SW480 (cell line): Measurements from ENCODE around the gene LSM3.

ENCODE experiments used
- DNase-seq: peaks from one replicate; pipeline ENCODE4 v3.0.0-alpha.2; 2016; ENCODE audit warnings: low spot score

LSM3 gene

DNA sequence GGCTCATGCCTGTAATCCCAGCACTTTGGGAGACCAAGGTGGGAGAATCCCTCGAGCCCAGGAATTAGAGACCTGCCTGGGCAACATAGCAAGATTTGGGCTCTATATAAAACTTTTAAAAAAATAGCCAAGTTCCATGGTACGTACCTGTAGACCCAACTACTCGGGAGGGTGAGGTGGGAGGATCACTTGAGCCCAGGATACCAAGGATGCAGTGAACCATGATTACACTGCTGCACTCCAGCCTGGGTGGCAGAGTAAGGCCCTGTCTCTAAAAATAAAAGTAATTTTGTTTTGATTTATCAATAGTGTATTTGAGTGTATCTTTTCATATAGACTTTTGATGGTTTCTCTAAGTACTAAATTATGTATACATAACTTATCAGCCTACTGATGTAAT lies 63.1 kb downstream of the LSM3 start:
- DNase-seq: no peak

DNA sequence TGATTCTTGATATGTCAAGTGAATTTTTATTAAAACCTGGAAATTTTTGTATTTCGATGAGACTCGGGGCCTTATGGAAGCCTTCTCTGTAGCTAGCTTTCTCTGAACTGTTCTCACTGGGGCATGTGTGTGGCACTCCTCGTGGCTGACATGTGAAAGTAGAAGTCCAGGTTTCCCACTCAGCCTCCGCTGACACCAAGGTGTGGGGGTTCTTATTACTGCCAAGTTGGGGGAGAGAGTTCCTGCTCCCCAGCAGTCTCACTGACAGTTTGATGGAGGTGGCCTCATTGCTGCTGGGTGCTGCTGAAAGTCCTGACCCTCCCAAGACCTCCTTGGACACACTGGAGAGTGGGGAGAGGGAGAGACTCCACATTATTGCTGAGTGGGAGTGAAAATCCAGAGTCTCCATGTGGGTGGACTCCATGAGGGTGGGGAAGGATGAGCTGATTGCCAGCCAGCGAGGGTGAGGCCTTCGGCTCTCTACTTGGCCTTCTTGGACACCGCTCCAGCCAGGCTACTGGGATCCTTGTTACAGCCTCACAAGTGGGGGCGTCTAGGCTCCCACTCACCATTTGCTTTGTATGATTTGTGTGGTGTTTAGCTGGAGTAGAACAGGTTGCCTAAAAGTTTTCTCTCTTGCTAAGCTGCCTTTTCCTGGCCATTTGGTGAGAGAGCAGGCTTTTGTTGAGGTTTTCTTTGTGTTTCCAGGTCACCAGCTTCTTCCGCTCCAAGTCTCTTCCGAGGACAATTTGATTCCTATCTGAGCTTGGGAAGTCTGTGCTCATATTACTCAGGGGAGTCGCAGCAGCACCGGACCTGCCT lies 64.1 kb downstream of the LSM3 start:
- DNase-seq: no peak

DNA sequence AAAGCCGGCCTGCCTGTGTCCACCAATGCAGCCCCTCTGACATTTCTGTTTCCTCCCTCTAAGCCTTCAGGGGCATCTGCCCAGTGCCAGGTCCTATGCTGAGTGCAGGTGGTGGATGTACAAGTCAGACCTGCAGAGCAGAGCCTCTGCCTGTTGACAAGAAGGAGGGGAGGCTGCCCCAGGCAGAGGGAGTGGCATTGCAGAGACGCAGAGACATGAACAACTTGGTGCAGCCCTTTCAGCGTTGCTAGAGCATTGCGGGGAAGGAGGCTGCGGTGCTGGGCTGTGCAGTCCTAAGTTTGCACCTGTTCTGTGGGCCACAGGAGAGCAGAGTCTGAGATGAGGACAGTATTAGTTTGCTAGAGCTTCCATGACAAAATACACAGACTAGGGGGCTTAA lies 65.2 kb downstream of the LSM3 start:
- no peak for DNase-seq

DNA sequence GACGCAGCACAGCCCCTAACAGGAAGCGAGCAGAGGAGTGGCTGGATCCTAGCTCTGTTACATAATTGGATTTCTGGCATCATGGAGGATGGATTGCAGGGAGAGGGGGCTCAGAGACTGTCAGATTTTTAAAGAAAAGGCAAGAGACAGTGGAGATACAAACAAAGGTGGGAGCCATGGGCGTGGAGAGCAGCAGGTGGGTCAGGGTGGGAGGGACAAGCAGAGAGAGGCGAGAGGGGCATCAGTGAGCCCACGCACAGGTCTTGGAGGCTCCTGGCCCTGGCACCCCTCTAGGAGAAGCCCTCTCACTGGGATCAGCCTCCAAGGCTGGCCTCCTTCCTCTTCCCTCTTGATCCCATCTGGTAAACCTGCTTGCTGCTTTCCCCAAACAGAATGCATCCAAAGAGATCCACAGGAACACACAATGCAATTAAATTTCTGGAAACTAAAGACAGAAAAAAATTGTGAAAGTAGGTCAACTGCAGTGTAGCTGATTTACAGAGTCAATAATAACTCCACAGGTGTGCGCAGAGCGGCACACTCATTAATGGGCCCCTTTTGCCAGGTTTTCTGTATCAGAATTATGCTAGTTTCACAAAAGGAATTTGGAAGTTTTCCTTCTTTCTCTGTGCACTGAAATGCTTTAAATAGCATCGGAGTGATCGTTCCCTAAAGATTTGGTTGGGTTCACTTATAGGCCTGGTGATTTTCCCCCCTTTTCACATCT lies 66.1 kb downstream of the LSM3 start:
- no peak for DNase-seq

DNA sequence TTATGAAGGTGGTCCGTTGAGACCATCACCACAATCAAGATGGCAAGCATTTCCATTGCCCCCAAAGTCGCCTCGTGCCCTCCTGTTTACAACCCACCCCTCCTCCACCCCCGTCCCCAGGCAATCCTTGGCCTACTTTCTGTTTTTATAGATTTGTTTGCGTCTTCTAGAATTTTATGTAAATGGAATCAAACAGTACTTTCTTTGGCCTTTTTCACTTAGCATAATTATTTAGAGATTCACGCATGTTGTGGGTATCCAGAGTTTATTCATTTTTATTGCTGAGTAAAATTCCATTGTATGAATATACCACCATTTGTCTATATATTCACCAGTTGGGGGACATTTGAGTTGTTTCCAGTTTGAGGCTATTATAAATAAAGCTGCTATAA lies 66.6 kb downstream of the LSM3 start:
- DNase-seq: no peak

DNA sequence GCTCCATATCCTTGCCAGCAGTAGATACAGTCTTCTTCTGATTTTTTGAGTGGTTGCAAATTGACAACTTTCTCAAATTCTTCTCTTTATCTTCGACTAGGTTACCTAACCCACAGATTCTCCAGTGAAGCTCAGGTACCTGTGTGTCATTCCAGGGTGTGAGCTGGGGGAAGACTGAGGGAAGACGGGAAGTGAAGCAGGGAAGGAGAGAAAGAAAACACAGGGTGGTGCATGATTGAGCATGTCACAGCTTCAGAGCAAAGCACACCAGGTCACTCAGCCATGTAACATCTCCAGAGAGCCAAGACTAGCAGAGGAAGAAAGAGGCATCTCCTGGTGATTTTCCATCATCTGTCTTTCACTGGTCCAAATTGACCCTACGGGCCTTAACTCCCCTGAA lies 67.2 kb downstream of the LSM3 start:
- no peak for DNase-seq

DNA sequence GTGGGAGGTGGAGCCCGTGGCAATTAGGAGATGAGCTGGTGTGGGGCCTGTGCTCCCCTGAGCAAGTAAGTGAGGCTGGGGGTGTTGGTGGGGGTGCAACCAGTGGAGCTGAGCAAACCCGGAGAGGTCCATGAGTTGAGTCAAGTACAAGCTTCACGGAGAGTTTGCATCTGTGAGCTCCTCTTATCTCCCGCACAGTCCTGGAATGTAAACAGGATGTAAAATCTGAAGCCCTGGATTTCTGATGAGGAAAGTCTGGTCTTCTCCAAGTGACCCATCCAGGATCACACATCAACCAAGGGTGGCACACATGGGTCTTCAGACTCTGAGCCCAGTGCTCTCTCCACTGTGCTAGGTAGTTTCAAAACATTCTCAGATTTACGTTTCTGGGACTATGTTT lies 67.8 kb downstream of the LSM3 start:
- DNase-seq: no peak

DNA sequence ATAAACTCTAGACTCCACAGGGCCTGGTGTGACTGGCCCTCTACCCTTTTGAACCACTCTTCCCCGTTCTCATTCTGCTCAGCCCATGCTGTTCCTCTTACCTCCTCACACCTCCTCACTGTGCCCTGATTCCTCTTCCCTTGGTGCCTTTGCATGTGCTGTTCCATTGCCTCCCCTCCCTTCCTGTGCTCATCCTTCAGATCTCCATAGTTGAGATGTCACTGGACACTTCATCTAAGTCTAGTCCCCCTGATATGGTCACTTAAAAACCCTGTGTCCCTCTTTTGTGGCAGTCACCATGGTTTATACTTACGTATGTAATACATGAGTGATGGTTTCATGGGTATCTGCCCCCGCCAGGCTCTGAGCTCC lies 69.8 kb downstream of the LSM3 start:
- no peak for DNase-seq

DNA sequence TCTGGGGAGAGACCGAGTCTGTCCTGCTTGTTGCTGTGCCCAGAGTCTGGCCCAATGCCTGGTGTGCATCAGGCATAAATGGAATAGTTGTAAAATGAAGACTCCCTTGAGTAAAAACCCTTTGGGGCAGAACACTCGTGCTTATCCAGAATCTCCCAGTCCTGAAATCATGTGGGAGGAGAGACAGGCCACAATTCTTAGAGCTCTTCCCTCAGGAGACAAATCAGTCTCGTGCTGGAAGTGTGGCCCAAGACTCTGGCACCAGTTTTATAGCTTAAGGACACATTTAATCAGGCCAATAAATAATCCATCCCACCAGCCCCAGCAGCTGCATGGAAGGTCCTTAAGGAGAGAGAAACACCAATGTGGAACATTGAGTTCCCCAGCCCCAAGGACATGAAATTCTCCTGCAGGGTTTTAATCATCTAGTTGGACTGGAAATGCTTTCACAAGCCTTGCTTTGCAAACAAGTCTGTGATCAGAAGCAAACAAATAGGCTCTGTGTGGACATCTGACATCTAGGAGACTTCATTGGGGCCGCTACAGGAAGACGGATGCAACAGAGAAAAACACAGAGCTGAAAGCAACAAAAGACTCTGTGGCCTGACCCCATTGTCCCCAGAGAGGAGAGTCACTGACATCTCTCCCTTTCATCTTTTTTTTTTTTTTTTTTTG lies 70.4 kb downstream of the LSM3 start:
- DNase-seq: no peak
